Measurements from ENCODE around the gene ABLIM1.

The ABLIM1 gene

GRCh38 chr10:114523876-114524275 lies 134.2 kb downstream of the ABLIM1 start:
- ChIA-PET POLR2A (no interaction called here), CTCF (interaction anchor here (0.9 to 1.0 kb wide), 2 partner anchors 36 kb away, joined by 3 to 4 read pairs; no protein-coding TSS in a partner anchor)
- H3K9me3 ChIP-seq (ENCODE audit: control insufficient read depth, insufficient read depth, low read depth, low read length): no peaks in the 10 kb centered on the region
- TF ChIP-seq ZNF549 (tag by site-specific recombination; IDR thresholded peaks at IDR 0.05): no peak
- TF ChIP-seq, protein P1, sequence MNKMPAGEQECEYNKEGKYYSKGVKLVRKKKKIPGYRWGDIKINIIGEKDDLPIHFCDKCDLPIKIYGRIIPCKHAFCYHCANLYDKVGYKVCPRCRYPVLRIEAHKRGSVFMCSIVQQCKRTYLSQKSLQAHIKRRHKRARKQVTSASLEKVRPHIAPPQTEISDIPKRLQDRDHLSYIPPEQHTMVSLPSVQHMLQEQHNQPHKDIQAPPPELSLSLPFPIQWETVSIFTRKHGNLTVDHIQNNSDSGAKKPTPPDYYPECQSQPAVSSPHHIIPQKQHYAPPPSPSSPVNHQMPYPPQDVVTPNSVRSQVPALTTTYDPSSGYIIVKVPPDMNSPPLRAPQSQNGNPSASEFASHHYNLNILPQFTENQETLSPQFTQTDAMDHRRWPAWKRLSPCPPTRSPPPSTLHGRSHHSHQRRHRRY (tag by site-specific recombination; IDR thresholded peaks at IDR 0.05): no peak
- TF ChIP-seq ZNF394 (tag by site-specific recombination; IDR thresholded peaks at IDR 0.05; ENCODE audit: borderline replicate concordance): no peak
- TF ChIP-seq ZNF354C (tag by site-specific recombination; IDR thresholded peaks at IDR 0.05; ENCODE audit: borderline replicate concordance, low read depth): no peak
- TF ChIP-seq ZFP3 (tag by site-specific recombination; IDR thresholded peaks at IDR 0.05; ENCODE audit: low read depth): no peak
- no peak for TF ChIP-seq ZNF777 (tag by site-specific recombination; IDR thresholded peaks at IDR 0.05; ENCODE audit: borderline replicate concordance)
- no peak for TF ChIP-seq ZNF324 (tag by site-specific recombination; IDR thresholded peaks at IDR 0.05)
- TF ChIP-seq PRDM1 (tag by site-specific recombination; IDR thresholded peaks at IDR 0.05): no peak
- no peak for TF ChIP-seq MEIS1 (CRISPR knock-in tag; IDR thresholded peaks at IDR 0.05; ENCODE audit: borderline replicate concordance)
- no peak for TF ChIP-seq ZNF239 (tag by site-specific recombination; IDR thresholded peaks at IDR 0.05)
- no peak for TF ChIP-seq ZNF621 (tag by site-specific recombination; IDR thresholded peaks at IDR 0.05)
- no peak for TF ChIP-seq ZNF174 (tag by site-specific recombination; IDR thresholded peaks at IDR 0.05)
- no peak for TF ChIP-seq SP2 (tag by site-specific recombination; IDR thresholded peaks at IDR 0.05)
- H3K4me1 ChIP-seq (ENCODE audit: control insufficient read depth, insufficient read depth, low read length): peaks cover 25% of the 10 kb centered on the region
- H3K36me3 ChIP-seq (ENCODE audit: control insufficient read depth in 2 of 2, insufficient read depth in 1 of 2, low read length in 2 of 2): no peaks in the 10 kb centered on the region
- H3K27ac ChIP-seq (ENCODE audit: extremely low read depth, low read depth, low read length): no peak overlapping the region
- H3K4me3 ChIP-seq (ENCODE audit: low read depth, low read length): no peak overlapping the region

DNA sequence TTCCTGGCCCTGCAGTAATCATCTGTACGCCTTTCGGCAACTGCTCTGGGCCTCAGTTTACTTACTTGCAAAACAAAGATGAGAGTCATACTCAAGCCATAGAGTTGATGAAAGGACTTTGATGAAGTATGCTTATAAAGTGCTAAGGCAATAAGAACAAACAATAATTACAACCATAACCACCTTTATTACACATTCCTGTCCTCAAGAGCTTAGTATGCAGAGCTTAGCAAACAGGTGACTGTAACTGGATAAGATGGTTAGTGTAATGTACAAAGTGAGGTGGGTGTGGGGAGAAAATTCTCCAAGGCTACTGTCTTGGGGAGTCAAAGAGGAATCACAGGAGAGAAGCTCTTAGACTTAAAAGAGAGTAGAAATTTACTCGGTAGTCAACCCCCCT lies 136.8 kb downstream of the ABLIM1 start:
- Histone ChIP-seq H3K4me3 (ENCODE audit: low read depth, low read length) (no peak overlapping the region), H3K9me3 (ENCODE audit: control insufficient read depth, insufficient read depth, low read depth, low read length) (no peaks in the 10 kb centered on the region), H3K27ac (ENCODE audit: extremely low read depth, low read depth, low read length) (no peak overlapping the region), H3K4me1 (ENCODE audit: control insufficient read depth, insufficient read depth, low read length) (peaks cover 27% of the 10 kb centered on the region), H3K36me3 (ENCODE audit: control insufficient read depth in 2 of 2, insufficient read depth in 1 of 2, low read length in 2 of 2) (no peaks in the 10 kb centered on the region)
- CTCF ChIA-PET: interaction anchor here (0.7 kb wide), 1 partner anchor 360 kb away, joined by 3 read pairs; no protein-coding TSS in a partner anchor
- TF ChIP-seq ZNF19 (tag by site-specific recombination; IDR thresholded peaks at IDR 0.05; ENCODE audit: low read depth) (no peak), SCRT2 (tag by site-specific recombination; IDR thresholded peaks at IDR 0.05) (peak; percentile 28; the same call in 1 of the 2 replicates)
- POLR2A ChIA-PET: no interaction called here

DNA sequence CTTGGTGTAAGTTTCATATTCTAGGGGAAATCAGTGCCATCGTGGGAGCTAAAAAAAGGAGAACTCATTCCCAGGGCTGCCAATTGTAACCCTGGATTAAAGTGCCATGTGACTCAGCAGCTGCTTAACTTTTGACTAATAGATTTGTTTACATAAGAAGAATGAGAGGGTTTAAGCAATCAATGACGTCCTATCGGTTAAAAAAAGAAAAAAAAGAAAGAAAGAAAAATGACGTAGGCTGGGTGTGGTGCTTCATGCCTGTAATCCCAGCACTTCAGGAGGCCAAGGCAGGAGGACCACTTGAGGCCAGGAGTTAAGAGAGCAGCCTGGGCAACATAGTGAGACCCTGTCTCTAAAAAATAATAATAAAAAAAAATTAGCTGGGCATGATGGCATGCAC lies 137.6 kb downstream of the ABLIM1 start:
- Histone ChIP-seq H3K4me1 (ENCODE audit: control insufficient read depth, insufficient read depth, low read length) (peaks cover 22% of the 10 kb centered on the region), H3K36me3 (ENCODE audit: control insufficient read depth in 2 of 2, insufficient read depth in 1 of 2, low read length in 2 of 2) (no peaks in the 10 kb centered on the region), H3K27ac (ENCODE audit: extremely low read depth, low read depth, low read length) (no peak overlapping the region), H3K4me3 (ENCODE audit: low read depth, low read length) (no peak overlapping the region), H3K9me3 (ENCODE audit: control insufficient read depth, insufficient read depth, low read depth, low read length) (no peaks in the 10 kb centered on the region)
- POLR2A ChIA-PET: no interaction called here
- CTCF ChIA-PET: interaction anchor here (0.7 to 1.1 kb wide), 2 partner anchors 49 to 360 kb away, joined by 3 to 4 read pairs; no protein-coding TSS in a partner anchor
- TF ChIP-seq ZNF366 (tag by site-specific recombination; conservative IDR thresholded peaks at IDR 0.05): 0 out of 2 replicates have a peak, but pooled peaks have one; percentile 15
- TF ChIP-seq ZNF791 (tag by site-specific recombination; IDR thresholded peaks at IDR 0.05): no peak
- no peak for TF ChIP-seq ZBTB1 (tag by site-specific recombination; IDR thresholded peaks at IDR 0.05)
- TF ChIP-seq ZNF416 (tag by site-specific recombination; IDR thresholded peaks at IDR 0.05): no peak
- no peak for TF ChIP-seq ZNF19 (tag by site-specific recombination; IDR thresholded peaks at IDR 0.05; ENCODE audit: low read depth)
- TF ChIP-seq, protein P2, sequence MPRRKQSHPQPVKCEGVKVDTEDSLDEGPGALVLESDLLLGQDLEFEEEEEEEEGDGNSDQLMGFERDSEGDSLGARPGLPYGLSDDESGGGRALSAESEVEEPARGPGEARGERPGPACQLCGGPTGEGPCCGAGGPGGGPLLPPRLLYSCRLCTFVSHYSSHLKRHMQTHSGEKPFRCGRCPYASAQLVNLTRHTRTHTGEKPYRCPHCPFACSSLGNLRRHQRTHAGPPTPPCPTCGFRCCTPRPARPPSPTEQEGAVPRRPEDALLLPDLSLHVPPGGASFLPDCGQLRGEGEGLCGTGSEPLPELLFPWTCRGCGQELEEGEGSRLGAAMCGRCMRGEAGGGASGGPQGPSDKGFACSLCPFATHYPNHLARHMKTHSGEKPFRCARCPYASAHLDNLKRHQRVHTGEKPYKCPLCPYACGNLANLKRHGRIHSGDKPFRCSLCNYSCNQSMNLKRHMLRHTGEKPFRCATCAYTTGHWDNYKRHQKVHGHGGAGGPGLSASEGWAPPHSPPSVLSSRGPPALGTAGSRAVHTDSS (tag by site-specific recombination; IDR thresholded peaks at IDR 0.05): no peak
- TF ChIP-seq ZNF747 (tag by site-specific recombination; IDR thresholded peaks at IDR 0.05): no peak
- TF ChIP-seq ZNF292 (tag by site-specific recombination; IDR thresholded peaks at IDR 0.05; ENCODE audit: borderline replicate concordance, low read depth): no peak
- TF ChIP-seq ZNF24 (tag by site-specific recombination; IDR thresholded peaks at IDR 0.05): no peak
- no peak for TF ChIP-seq WT1 (tag by site-specific recombination; IDR thresholded peaks at IDR 0.05)
- no peak for TF ChIP-seq ZNF473 (tag by site-specific recombination; IDR thresholded peaks at IDR 0.05)
- TF ChIP-seq, protein P3, sequence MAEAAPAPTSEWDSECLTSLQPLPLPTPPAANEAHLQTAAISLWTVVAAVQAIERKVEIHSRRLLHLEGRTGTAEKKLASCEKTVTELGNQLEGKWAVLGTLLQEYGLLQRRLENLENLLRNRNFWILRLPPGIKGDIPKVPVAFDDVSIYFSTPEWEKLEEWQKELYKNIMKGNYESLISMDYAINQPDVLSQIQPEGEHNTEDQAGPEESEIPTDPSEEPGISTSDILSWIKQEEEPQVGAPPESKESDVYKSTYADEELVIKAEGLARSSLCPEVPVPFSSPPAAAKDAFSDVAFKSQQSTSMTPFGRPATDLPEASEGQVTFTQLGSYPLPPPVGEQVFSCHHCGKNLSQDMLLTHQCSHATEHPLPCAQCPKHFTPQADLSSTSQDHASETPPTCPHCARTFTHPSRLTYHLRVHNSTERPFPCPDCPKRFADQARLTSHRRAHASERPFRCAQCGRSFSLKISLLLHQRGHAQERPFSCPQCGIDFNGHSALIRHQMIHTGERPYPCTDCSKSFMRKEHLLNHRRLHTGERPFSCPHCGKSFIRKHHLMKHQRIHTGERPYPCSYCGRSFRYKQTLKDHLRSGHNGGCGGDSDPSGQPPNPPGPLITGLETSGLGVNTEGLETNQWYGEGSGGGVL (tag by site-specific recombination; IDR thresholded peaks at IDR 0.05): no peak
- TF ChIP-seq ZNF449 (tag by site-specific recombination; IDR thresholded peaks at IDR 0.05): no peak
